ENCODE results near the gene DARS1.
"Not testable (repeated sequence)": the region's sequence is repeated elsewhere in the genome, so short reads cannot be mapped to it uniquely, and the experiment has no call there.

The DARS1 gene

GRCh38 chr2:135975702-135976101, 9.7 kb downstream of the DARS1 start:
- DNase-seq = no peak

GRCh38 chr2:135974036-135974435, 11.4 kb downstream of the DARS1 start:
- no peak for DNase-seq

- no peak for DNase-seq
Observed at GRCh38 chr2:135969655-135970387, 15.6 kb downstream of the DARS1 start.

- no peak for DNase-seq
Observed at GRCh38 chr2:135965756-135966155, 19.7 kb downstream of the DARS1 start.

- DNase-seq = not testable (repeated sequence)
Observed at GRCh38 chr2:135964404-135964803, 21.0 kb downstream of the DARS1 start.

- no peak for DNase-seq
Observed at GRCh38 chr2:135963841-135964240, 21.6 kb downstream of the DARS1 start.

GRCh38 chr2:135962366-135963123, 22.9 kb downstream of the DARS1 start:
- DNase-seq = no peak

- DNase-seq = no peak
Observed at GRCh38 chr2:135960656-135961551, 24.5 kb downstream of the DARS1 start.

GRCh38 chr2:135960150-135960549, 25.3 kb downstream of the DARS1 start:
- DNase-seq = no peak

GRCh38 chr2:135958927-135959326, 26.5 kb downstream of the DARS1 start:
- not testable (repeated sequence) for DNase-seq

- DNase-seq = no peak
Observed at GRCh38 chr2:135954020-135954601, 31.3 kb downstream of the DARS1 start.

- no peak for DNase-seq
Observed at GRCh38 chr2:135952891-135953290, 32.5 kb downstream of the DARS1 start.

- no peak for DNase-seq
Observed at GRCh38 chr2:135951041-135951583, 34.3 kb downstream of the DARS1 start.

GRCh38 chr2:135949451-135950234, 35.8 kb downstream of the DARS1 start:
- DNase-seq = no peak

- no peak for DNase-seq
Observed at GRCh38 chr2:135948642-135949355, 36.6 kb downstream of the DARS1 start.

- no peak for DNase-seq
Observed at GRCh38 chr2:135948141-135948540, 37.3 kb downstream of the DARS1 start.

GRCh38 chr2:135947483-135947882, 37.9 kb downstream of the DARS1 start:
- DNase-seq = no peak

GRCh38 chr2:135945526-135945925, 39.9 kb downstream of the DARS1 start:
- no peak for DNase-seq

GRCh38 chr2:135944625-135945024, 40.8 kb downstream of the DARS1 start:
- DNase-seq = no peak

- DNase-seq = no peak
Observed at GRCh38 chr2:135942936-135943688, 42.3 kb downstream of the DARS1 start.

Measured in GDM1 (cell line).